ENCODE measurements around the gene ZNF750.

The ZNF750 gene

DNA sequence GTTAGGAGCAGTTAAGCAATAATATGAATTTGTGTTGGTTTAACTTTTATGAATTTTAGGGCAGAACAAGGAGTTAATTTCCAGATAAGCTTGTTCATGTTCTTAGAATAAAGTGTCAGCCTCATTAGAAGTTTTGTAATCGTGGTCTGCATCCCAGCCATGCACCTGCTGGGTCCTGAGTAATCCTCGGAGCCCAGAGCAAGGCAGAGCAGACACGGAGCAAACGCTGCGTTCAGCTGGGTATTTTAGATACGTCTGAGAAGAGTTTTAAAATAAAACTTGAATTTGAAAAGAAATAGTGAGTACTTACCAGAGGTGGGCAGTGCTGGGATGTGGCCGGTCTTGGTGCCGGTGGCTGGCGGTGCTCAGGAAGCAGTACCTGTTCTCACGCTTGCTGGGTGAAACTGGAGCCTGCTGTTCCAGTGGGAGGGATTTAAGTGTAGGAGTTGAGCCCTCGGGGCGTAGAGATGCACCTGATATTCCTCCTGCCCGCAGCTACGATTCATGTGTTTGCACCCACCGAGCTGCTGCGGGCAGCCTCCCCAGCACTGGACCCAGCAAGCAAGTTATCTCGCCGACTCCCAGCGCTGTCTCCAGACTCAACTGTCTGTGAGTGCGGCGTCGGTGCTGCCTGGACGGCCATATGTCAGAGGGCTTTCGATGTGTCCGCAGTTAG lies at the start of gene ZNF750:
ZNF750 (minus strand) TSS at position 406 of the 676 bp plus-strand sequence. CDS start 7,568 bp downstream, outside the sequence.
- no peak for DNase-seq

DNA sequence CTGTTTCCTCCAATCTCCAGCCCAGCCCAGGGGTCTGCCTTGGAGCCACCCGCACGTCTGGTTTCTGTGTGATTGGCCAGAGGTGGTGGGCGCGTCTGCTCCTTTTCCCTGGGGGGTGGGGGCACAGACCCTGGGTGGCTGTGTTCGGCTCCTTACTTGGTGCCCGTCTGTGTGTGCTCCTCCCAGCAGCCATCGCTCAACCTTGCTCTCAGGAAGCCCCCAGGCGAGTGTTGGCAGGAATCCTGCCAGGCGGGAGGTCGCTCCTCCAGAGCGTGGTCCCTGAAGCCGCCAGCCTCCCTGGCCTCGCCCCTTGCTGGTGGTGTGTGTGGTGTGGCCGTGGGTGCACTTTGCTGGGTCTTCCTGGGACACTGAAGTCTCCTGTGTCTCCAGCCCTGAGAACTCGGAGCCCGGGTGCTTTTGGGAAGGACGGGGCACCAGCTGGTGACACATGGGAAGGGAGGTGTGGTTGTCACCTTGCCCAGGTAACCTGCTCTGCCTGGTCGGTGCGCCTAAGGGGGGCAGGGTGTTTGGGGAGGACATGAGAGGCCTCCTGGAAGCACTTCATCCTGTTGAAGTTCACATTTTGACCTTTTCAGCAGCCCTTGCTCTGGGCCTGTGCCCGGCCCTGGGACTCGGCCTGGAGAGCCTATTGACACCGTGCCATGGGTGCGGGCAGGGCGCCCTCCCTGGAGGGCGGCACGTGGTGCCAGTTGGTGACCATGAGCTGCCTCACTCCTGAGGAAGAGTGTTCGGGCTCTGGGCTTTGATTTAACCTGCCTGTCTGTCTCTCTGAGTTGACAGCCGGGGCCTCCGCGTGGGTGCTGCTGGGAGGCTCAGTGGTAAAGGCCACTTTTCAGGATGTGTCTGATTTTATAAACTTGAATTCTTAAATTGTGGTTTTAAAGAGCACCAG lies 49.0 kb upstream of the ZNF750 start:
- no peak for DNase-seq

DNA sequence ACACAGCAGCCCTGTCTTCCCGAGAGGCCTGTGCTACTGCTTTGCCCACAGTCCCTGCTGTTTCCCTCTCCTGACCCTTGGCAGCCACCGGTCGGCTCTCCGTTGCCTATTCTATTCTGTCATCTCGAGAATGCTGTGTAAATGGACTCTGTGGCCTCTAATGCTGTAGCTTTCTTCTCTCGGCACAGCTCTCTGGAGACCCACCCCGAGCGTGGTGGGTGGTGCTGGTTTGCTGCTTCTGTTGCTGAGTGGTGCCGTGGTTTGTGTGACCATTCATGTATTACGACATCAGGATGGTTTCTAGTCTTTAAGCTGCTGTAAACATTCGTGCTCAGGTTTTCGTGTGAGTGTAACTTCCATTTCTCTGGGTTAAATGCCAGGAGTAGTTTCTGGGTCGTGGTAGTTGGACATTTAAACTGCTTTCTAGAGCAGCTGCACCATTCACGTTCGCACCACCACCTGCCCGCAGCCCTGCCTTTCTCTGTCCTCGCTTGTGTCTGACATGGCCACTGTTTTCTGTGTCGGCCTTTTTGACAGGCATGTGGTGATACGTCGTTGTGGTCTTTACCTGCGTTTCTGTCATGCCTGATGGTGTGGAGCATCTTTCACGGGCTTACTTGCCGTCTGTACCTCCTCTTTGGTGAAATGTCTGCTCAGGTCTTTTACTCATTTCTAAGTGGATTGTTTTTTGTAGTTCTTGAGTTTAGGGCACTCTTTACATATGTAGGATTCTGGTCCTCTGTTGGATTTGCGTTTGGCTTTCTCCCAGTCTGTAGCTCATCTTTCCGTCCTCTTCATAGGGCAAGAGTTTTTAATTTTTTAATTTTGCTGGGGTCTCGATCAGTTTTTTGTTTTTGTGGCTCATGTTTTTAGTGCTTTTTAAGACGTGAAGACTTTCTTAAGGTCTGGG lies 47.7 kb upstream of the ZNF750 start:
- DNase-seq, result no peak

DNA sequence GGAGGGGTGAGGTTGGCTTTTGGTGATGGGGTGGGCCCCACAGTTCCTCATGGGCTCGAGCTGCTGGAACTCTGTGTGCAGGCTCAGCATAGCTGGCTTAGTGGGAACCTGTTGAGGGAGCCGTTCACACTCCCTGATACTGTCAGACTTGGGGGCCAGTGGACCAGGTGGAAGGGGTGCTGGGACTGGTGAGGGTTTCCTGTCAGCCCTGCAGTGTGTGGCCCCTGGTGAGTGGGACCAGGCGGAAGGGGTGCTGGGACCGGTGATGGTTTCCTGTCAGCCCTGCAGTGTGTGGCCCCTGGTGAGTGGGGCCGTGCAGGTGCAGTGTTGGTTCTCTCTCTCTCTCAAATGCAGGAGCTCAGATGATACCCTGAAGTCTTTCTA lies 45.1 kb upstream of the ZNF750 start:
- DNase-seq, result no peak

DNA sequence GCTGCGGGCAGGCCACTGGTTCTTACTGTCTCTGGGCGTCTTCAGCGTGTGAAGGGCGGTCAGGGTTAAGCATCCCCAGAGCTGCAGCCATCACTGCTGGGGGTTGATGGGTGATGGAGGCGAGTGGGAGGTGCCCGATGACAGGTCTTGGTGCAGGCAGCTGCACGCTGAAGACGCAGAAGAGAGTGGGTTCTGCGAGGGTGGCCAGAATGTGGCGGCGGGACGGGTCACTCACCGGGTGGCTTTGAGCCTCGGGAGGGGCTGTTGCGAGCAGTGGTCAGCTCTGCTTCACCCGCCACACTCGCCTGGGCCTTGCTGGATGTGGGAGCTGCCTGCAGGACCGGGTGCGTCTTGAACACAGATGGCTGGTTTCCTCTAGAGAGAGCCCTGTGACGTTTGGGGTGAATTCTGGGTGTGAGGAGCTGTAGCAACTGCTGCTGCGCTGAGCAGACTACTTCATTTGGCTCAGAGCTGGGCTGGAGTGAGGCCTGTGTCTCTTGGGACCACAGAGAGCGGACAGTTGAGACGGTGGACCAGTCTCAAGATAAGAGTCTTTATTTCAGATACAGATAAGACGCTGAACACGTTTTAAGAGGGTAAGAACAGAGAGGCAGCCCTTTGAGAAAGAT lies 44.6 kb upstream of the ZNF750 start:
- DNase-seq, result no peak

DNA sequence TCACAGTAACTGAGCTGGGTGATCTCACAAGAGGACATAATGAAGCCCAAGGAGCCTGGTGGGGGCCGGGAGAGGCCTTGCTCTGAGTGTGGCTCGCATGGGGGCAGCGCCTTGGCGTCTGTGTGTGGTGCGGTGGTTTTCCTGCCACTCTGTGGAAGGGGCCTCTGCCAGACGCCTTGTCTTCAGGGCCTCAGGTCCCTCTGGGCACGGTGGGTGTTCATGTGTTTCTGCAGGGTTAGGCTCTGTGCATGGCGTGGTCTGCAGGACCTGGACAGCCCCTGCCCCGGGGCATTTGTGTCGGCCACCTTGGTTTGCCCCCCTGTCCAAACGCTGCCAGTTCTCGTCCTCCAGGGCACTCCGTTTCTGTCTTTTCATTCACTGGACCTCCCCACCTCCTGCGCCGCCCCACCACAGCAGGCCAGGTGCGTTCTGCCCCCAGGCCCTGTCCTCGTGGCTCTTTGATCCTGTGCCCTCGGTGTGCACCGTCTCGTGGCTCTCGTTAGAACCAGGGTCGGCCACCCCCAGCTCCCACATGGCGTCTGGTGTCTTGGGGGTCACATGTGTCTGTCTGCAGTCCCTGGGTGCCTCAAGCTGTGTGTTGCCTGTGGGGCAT lies 43.7 kb upstream of the ZNF750 start:
- no peak for DNase-seq

DNA sequence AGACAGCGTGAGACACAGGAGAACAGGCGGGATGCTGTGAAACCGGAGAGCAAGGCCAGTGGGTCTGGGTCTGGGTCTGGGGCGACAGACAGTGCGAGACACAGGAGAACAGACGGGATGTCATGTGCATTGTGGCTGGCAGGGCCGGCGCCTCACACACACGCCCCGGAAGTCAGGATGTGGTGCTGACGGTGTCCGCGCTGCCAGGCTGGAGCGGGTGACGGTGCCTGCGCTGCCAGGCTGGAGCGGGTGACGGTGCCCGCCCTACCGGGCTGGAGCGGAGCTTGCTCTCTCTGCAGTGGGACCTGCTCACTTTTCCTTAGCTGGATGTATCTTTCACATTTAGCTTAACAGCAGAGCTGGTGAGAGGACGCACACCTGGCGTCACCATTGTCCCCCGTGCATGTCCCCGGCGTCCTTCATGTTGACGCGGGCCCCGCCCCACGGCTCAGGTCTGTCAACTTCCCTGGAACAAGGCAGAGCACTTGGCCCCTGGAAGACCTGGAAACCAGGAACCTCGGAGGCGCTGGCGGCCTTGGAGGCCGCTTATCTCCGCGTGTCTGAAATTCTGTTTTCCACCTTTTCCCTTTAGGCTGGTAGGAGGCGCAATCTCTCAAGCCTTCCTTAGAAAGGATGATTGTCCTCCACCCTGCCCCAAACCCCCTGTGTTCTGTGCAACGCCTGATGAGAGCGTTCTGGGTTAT lies 43.0 kb upstream of the ZNF750 start:
- DNase-seq, result no peak

DNA sequence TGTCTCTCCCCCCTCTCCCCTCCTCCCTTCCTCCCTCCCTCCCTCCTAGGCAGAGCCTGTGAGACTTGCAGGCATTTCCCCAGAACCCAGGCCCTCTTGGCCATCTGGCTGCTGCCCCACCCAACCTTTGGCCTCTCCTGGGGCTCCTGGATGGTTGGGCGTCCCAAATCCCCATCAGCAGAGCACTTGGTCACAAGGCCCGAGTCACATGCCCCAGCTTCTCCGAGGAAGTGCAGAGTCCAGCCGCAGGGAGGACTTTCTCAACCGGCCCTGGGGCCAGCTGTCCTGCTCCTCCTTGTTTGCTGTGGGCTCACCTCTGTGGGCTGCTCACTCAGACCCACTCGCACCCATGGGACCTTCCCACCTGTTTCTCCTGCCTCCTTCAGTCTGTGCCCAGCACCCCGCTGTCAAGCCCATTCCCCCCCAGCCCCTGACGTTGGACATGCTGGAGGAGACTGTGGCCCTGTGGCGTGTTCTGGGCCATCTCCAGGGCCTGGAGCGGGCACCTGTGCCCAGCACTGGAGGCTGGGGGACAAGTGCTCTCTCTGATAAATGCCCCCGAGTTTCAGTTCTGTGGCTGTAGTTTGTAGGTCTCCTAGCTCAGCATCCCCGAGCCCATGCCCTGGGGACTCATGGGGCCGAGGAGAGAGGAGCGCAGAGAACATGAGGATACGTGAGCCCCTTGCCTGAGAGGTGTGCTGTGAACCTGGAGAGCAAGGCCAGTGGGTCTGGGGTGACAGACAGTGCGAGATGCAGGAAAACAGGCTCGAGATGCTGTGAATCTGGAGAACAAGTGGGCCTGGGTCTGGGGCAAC lies 42.3 kb upstream of the ZNF750 start:
- DNase-seq, result no peak

DNA sequence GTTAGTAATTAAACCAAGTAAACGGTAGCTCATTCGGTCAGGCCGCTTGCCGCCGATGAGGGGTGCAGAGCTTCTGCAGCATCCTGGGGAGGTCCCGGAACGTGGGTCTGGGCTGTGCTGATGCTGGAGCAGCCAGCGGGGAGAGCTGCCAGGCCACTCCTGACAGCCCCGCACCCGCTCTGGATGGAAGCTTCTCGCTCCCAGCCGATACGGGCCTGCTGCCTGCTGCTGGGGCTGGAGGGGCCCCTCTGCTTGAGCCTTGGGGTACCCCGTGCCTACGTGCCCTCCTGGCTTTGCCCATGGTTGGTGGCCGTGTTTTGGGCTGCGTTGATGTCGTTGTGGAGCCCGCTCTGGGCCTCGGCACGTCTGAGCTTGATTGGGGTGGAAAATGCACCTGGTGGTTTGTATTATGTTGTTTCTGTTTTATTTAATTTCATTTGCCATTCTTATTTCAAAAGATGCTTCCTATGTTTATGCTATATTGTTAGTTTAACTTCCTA lies 41.6 kb upstream of the ZNF750 start:
- no peak for DNase-seq

DNA sequence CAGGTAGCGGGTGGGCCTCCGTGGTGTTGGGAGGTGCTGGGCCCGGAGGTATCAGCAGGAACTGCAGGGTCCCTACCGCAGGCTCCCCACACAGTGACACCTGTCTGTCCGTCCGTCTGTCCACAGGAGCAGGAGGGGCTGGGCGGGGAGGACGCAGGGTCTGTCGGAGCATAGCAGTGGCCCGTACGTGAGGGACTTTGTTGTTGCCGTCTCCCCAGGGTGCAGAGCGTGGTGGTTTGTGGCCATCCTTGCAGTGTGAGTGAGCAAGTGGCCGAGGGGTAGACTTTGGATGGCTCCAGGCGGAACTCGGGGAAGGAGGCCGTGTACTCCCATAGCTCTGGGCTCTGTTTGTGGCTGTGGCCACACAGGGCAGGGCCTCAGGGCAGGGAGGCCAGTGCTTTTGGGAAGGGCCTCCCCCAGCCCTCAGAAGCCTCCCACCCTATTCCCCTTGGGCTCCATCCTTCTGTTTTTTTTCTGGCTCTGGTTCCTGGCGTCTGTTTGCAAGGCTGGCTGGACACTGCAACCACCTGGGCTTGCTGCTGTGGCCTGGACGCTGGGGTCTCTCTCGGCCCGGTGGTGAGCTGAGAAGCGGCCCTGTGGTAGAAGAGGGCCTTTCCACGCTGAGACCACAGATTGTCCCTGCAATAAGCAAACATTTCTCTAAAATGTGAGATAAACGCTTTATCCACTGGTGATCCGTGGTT lies 41.0 kb upstream of the ZNF750 start:
- DNase-seq, result no peak

DNA sequence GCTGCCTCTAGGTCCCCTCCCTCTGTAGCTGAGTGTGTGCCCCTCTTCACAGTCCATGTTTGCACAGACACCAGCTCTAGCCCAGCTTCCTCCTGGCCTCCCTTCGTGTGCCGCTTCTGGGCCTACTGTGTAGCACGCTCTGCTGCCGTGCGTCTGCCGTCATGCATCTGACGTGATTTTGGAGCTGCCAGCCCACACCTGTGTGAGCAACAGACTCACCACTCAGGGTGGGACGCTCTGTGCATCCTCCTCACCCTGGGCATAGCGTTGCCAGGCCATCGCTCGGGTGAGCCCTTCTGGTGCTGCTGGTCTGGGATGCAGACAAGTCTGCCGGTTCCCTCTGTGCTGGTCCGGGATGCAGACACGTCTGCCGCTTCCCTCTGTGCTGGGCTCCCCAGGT lies 39.4 kb upstream of the ZNF750 start:
- no peak for DNase-seq

DNA sequence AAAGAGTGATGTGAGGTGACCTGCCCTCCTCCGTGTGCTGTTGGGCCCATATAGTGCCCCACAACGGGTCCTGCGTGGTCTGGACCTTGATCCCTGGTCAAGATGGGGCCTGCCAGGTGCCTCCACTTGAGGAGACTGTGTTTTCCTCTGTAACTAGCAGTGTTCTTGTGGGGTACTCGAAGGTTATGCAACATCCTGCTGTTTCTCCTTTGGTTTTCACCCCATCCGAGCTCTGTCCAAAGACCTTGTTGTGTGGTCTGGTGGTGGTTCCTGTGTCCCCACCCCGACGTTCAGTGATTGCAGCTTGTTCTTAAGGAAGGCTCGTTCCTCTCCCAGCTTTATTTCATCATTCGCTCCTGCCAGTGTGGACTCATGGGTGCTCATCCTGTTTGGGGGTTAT lies 38.7 kb upstream of the ZNF750 start:
- DNase-seq, result no peak

DNA sequence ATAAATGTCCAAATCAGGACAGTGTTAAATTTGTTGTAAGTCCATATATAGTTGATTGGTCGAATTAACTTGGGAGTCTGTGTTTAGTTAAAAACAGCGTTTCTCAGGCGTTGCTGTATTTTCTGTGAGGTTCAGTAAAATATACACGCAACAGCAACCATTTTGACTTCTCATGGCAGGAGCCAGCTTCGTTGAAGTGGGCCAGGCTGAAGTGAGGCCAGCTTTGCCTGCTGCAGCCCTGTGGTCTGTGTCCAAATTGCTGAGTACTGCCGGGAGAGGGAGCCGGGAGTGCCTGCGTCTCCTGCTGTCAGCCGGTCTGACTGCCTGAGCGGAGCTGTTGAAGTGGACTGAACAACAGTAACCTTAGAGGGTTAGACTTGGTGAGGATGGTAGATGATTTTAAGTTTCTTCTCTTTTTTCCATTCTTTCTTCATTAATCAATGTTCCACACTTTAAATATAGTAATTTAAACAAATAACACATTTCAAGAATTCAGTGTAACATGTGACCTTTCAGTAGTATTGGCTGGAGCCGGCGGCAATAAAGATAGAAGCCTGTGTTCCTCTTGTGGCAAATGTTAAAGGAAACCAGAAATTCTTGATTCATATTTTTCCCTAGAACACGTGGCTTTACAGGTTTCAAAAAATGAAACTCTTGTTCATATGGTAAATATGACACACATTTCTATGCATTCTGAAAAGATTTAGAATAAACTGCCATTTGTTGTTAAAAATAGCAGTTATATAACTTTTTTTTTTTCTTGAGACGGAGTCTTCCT lies 37.0 kb upstream of the ZNF750 start:
- DNase-seq, result no peak

DNA sequence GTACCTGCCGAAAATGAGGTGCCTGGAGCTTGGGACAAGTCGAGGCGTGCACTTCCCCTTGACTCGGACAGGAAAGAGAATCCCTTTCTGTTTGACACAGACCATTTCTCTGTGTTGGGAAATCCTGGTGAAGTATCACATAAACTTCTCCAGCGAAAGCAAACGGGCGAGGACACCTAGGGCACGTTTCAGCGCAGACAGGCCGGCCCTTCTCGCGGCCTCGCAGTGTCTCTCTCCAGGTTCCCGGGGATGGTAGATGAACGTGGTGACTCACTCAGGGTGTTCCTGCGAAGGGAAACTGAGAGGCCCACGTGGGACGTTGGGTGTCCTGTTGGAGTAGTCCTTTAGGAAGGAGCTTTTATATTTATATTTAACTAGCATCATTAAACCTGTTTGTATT lies 36.3 kb upstream of the ZNF750 start:
- DNase-seq, result no peak

DNA sequence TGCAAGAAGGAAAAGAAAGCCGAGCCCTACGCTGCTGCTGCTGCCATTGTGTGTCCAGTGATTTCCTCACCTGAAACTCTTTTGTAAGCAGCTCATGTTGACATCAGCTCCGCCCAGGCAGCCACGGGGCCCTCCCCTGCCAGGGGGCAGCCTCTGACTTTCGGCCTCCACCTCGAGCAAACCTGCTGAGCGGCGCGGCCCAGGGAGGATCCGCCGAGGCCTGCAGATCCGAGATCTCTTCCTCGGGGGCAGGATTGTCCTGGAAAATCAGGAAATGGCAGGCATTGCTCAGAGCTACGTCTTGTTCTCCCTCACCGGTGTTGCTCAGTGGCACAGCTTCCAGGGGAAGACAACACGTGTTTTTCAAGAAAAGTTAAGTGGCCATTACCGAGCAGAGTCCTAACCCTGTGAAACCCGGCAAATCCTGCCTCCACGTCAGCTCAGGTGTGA lies 35.6 kb upstream of the ZNF750 start:
- no peak for DNase-seq

DNA sequence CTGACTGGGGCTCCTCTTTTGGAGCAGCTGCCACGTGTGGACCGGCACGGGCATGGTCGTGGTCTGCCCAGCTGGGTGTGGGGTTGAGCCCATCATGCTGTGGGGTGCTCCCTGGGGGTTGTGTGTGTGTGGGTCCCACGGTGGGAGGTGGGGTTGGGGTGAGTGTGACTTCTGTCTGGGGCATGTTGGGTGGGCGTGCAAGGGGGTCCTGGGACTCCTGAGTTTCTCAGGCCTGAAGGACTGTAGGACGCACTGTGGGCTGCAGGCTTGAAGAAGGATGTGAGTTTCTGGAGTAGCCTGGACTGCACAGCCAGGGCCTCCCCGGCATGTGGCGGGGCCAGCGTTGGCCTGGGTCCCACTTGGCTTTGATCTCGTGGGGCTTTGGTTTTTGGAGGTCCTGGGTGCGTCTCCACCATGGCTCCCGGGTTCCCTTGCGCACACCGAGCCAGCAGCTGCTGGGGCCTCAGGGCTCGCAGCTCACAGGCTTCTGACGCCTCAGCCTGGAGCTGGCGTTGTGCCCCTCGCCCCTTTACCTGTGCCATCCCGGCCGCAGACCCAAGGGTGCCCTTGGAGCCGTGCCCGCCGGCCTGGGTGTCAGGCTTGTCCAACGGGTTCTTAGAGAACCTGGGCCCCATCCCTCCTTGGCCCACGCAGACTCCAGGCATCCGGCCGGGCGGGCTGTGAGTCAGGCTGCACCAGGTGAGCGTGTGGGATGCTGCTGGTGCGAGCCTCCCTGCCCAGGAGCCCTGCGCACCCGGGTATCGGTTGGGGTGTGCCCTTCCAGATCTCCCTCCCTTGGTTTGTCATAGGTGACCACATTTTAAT lies 34.4 kb upstream of the ZNF750 start:
- no peak for DNase-seq

DNA sequence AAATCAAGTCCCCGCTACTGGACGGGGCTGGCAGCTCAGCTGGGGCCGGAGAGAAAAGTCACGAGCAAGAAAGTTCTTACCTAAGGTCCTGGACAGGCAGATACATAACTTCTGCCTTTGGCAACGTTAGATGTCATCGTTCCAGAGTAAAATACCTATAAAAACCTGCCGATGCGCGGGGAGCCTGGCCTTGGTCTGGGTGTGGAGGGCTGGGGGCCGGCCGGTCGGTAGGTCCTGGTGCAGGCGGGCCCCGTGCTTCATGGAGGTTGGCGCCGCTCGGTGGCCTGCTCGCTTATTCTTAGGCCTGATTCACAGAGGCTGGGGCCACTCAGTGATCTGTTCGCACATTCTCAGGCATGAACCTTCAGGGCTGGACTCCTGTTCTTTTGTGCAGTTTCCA lies 33.7 kb upstream of the ZNF750 start:
- DNase-seq, result no peak
